ENCODE measurements around the gene SBNO2. TPM values are rescaled to one million over a fixed set of nuclear protein-coding genes. Genes with fewer than 3 reads are reported as not detected.

SBNO2 gene
- total and polyA plus RNA-seq, 2 experiments from 2014 or later = 6.9 to 35.4 TPM

DNA sequence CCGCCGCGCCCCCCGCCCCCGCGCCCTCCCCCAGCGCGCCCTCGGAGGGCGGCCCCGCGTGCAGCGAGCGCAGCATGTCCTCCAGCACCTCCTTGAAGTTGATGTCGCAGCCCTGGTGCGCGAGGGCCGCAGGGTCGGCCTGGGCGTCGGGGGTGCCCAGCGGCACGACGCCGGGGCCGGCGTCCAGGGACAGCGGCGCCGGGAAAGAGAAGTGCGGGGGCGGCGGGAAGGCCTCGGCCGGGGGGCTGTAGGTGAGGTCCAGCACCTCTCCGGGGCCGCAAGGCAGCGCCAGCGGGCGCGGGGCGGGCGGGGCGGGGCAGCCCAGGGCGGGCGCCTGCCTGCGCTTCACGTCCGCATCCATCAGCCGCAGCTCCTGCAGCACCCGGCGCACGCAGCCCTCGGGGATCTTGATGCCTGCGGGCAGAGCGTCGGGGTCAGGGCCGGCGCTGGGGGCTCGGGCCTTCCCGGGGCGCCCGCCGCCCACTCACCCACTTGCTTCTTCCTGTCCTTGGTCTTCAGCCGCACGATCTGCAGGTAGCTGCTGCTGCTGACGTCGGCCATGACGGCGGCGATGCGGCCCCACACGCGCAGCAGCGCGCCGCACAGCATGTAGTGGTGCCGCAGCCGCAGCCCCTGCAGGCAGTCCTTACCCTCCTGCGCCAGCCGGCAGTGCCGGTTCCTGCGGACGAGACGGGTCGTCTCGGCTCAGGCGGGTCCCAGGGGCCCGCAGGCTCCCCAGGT, 65.6 kb downstream of the SBNO2 start:
- TF ChIP-seq ZNF114 (CRISPR knock-in tag; IDR thresholded peaks at IDR 0.05) = no peak
- no peak for TF ChIP-seq EZH2 (IDR thresholded peaks at IDR 0.05; ENCODE audit: low read depth, unreplicated experiment)
- TF ChIP-seq JUNB (IDR thresholded peaks at IDR 0.05; ENCODE audit: unreplicated experiment) = no peak
- TF ChIP-seq STAT1 (IDR thresholded peaks at IDR 0.05; ENCODE audit: unreplicated experiment) = no peak
- no peak for TF ChIP-seq EZH2phosphoT487 (IDR thresholded peaks at IDR 0.05; ENCODE audit: unreplicated experiment)
- TF ChIP-seq, protein P1, sequence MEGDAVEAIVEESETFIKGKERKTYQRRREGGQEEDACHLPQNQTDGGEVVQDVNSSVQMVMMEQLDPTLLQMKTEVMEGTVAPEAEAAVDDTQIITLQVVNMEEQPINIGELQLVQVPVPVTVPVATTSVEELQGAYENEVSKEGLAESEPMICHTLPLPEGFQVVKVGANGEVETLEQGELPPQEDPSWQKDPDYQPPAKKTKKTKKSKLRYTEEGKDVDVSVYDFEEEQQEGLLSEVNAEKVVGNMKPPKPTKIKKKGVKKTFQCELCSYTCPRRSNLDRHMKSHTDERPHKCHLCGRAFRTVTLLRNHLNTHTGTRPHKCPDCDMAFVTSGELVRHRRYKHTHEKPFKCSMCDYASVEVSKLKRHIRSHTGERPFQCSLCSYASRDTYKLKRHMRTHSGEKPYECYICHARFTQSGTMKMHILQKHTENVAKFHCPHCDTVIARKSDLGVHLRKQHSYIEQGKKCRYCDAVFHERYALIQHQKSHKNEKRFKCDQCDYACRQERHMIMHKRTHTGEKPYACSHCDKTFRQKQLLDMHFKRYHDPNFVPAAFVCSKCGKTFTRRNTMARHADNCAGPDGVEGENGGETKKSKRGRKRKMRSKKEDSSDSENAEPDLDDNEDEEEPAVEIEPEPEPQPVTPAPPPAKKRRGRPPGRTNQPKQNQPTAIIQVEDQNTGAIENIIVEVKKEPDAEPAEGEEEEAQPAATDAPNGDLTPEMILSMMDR (conservative IDR thresholded peaks at IDR 0.05; ENCODE audit: low read depth in 2 of 2) = no peak
- no peak; the same call in 1 of the 2 replicates for TF ChIP-seq POLR2AphosphoS5 (IDR thresholded peaks at IDR 0.05; ENCODE audit: low read depth)
- TF ChIP-seq, protein P2, sequence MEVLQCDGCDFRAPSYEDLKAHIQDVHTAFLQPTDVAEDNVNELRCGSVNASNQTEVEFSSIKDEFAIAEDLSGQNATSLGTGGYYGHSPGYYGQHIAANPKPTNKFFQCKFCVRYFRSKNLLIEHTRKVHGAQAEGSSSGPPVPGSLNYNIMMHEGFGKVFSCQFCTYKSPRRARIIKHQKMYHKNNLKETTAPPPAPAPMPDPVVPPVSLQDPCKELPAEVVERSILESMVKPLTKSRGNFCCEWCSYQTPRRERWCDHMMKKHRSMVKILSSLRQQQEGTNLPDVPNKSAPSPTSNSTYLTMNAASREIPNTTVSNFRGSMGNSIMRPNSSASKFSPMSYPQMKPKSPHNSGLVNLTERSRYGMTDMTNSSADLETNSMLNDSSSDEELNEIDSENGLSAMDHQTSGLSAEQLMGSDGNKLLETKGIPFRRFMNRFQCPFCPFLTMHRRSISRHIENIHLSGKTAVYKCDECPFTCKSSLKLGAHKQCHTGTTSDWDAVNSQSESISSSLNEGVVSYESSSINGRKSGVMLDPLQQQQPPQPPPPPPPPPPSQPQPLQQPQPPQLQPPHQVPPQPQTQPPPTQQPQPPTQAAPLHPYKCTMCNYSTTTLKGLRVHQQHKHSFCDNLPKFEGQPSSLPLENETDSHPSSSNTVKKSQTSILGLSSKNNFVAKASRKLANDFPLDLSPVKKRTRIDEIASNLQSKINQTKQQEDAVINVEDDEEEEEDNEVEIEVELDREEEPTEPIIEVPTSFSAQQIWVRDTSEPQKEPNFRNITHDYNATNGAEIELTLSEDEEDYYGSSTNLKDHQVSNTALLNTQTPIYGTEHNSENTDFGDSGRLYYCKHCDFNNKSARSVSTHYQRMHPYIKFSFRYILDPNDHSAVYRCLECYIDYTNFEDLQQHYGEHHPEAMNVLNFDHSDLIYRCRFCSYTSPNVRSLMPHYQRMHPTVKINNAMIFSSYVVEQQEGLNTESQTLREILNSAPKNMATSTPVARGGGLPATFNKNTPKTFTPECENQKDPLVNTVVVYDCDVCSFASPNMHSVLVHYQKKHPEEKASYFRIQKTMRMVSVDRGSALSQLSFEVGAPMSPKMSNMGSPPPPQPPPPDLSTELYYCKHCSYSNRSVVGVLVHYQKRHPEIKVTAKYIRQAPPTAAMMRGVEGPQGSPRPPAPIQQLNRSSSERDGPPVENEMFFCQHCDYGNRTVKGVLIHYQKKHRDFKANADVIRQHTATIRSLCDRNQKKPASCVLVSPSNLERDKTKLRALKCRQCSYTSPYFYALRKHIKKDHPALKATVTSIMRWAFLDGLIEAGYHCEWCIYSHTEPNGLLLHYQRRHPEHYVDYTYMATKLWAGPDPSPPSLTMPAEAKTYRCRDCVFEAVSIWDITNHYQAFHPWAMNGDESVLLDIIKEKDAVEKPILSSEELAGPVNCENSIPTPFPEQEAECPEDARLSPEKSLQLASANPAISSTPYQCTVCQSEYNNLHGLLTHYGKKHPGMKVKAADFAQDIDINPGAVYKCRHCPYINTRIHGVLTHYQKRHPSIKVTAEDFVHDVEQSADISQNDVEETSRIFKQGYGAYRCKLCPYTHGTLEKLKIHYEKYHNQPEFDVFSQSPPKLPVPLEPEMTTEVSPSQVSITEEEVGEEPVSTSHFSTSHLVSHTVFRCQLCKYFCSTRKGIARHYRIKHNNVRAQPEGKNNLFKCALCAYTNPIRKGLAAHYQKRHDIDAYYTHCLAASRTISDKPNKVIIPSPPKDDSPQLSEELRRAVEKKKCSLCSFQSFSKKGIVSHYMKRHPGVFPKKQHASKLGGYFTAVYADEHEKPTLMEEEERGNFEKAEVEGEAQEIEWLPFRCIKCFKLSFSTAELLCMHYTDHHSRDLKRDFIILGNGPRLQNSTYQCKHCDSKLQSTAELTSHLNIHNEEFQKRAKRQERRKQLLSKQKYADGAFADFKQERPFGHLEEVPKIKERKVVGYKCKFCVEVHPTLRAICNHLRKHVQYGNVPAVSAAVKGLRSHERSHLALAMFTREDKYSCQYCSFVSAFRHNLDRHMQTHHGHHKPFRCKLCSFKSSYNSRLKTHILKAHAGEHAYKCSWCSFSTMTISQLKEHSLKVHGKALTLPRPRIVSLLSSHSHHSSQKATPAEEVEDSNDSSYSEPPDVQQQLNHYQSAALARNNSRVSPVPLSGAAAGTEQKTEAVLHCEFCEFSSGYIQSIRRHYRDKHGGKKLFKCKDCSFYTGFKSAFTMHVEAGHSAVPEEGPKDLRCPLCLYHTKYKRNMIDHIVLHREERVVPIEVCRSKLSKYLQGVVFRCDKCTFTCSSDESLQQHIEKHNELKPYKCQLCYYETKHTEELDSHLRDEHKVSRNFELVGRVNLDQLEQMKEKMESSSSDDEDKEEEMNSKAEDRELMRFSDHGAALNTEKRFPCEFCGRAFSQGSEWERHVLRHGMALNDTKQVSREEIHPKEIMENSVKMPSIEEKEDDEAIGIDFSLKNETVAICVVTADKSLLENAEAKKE (CRISPR knock-in tag; IDR thresholded peaks at IDR 0.05) = no peak
- TF ChIP-seq NANOG (IDR thresholded peaks at IDR 0.05; ENCODE audit: borderline replicate concordance) = no peak
- TF ChIP-seq, protein P3, sequence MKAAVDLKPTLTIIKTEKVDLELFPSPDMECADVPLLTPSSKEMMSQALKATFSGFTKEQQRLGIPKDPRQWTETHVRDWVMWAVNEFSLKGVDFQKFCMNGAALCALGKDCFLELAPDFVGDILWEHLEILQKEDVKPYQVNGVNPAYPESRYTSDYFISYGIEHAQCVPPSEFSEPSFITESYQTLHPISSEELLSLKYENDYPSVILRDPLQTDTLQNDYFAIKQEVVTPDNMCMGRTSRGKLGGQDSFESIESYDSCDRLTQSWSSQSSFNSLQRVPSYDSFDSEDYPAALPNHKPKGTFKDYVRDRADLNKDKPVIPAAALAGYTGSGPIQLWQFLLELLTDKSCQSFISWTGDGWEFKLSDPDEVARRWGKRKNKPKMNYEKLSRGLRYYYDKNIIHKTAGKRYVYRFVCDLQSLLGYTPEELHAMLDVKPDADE (IDR thresholded peaks at IDR 0.05) = no peak
- TF ChIP-seq ZNF331 (CRISPR knock-in tag; IDR thresholded peaks at IDR 0.05; ENCODE audit: low read depth) = no peak
- no peak for TF ChIP-seq CREB1 (CRISPR knock-in tag; IDR thresholded peaks at IDR 0.05; ENCODE audit: low read depth)
- TF ChIP-seq, protein P4, sequence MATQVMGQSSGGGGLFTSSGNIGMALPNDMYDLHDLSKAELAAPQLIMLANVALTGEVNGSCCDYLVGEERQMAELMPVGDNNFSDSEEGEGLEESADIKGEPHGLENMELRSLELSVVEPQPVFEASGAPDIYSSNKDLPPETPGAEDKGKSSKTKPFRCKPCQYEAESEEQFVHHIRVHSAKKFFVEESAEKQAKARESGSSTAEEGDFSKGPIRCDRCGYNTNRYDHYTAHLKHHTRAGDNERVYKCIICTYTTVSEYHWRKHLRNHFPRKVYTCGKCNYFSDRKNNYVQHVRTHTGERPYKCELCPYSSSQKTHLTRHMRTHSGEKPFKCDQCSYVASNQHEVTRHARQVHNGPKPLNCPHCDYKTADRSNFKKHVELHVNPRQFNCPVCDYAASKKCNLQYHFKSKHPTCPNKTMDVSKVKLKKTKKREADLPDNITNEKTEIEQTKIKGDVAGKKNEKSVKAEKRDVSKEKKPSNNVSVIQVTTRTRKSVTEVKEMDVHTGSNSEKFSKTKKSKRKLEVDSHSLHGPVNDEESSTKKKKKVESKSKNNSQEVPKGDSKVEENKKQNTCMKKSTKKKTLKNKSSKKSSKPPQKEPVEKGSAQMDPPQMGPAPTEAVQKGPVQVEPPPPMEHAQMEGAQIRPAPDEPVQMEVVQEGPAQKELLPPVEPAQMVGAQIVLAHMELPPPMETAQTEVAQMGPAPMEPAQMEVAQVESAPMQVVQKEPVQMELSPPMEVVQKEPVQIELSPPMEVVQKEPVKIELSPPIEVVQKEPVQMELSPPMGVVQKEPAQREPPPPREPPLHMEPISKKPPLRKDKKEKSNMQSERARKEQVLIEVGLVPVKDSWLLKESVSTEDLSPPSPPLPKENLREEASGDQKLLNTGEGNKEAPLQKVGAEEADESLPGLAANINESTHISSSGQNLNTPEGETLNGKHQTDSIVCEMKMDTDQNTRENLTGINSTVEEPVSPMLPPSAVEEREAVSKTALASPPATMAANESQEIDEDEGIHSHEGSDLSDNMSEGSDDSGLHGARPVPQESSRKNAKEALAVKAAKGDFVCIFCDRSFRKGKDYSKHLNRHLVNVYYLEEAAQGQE (IDR thresholded peaks at IDR 0.05; ENCODE audit: unreplicated experiment) = no peak
- Histone ChIP-seq H3K9me2 (ENCODE audit: insufficient read depth) (no peaks in the 10 kb centered on the region), H3F3A (replicated peaks; ENCODE audit: low read depth) (peaks cover 10% of the 10 kb centered on the region; the same call in 1 of the 2 replicates), H3K79me2 (replicated peaks; ENCODE audit: insufficient read depth) (no peaks in the 10 kb centered on the region), H3K4me2 (no peak overlapping the region), H4K20me1 (replicated peaks; ENCODE audit: insufficient read depth) (no peaks in the 10 kb centered on the region; the same call in 1 of the 2 replicates), H3K4me1 (ENCODE audit: insufficient read depth) (no peaks in the 10 kb centered on the region), H3K27ac (ENCODE audit: low read depth) (no peak overlapping the region), H2AFZ (no peak overlapping the region), H3K36me3 (ENCODE audit: insufficient read depth) (0 out of 2 replicates have a peak, but pooled peaks cover 3% of the 10 kb centered on the region), H3K27me3 (ENCODE audit: insufficient read depth) (no peaks in the 10 kb centered on the region), H3K4me3 (no peak overlapping the region)
- no peak for ATAC-seq
- H3K36me3 Mint-ChIP-seq (ENCODE audit: low read depth) = peaks cover 12% of the 10 kb centered on the region
- no peak overlapping the region for H3K4me3 Mint-ChIP-seq
- DNase-seq (ENCODE audit: low spot score) = no peak
- H3K9me3 Mint-ChIP-seq = no peaks in the 10 kb centered on the region
- peaks cover 12% of the 10 kb centered on the region for H3K27me3 Mint-ChIP-seq (ENCODE audit: insufficient read depth, low read depth, poor library complexity)
- H3K27ac Mint-ChIP-seq = no peak overlapping the region
- H3K4me1 Mint-ChIP-seq = peaks cover 12% of the 10 kb centered on the region; the same call in 1 of the 3 replicates

Data from GM23338 (cell line).